Sigmoid colon (tissue), 4 donors: ENCODE results near the gene SPEN.

Experiments
- EP300 ChIP-seq, 4 donors: sonication (generic); formaldehyde crosslinking; IDR thresholded peaks; one replicate each; pipeline ENCODE4 v1.6.1; 2017; ENCODE audit warnings: antibody characterized with exemption in 4 of 4
- POLR2A ChIP-seq, 2 donors: fragments of 450-650 bp; IDR thresholded peaks; one replicate each; pipeline ENCODE4 v1.6.1; 2016; ENCODE audit warnings: antibody characterized with exemption in 2 of 2, mild to moderate bottlenecking in 2 of 2, moderate library complexity in 2 of 2
- POLR2AphosphoS5 ChIP-seq, 4 donors: sonication (generic); formaldehyde crosslinking; IDR thresholded peaks; one replicate each; pipeline ENCODE4 v1.6.1; 2017; ENCODE audit warnings: antibody characterized with exemption in 4 of 4
- TF ChIP-seq, protein P1 (sequence below), 4 experiments: fragments of 450-650 bp in 3 of 4; fragments of 200-600 bp in 1 of 4; IDR thresholded peaks; one replicate each; pipeline ENCODE4 v1.5.1; 2016 to 2019; ENCODE audit warnings: antibody characterized with exemption in 4 of 4, mild to moderate bottlenecking in 3 of 4, moderate library complexity in 2 of 4

DNA sequence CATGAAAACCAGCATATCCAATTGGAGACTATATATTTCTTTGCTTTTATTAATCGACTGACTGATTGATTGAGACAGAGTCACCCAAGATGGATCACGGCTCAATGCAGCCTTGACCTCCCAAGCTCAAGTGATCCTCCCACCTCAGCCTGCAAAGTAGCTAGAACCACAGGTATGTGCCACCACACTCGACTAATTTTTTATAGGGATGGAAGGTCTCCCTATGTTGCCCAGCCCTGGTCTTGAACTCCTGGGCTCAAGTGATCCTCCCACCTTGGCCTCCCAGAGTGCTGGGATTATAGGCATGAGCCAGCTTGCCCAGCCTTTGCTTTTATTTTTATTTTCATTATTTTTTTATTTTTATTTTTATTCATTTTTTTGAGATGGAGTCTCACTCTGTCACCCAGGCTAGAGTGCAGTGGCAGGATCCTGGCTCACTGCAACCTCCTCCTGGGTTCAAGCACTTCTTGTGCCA, 5.4 kb downstream of the SPEN start:
- TF ChIP-seq, protein P1, sequence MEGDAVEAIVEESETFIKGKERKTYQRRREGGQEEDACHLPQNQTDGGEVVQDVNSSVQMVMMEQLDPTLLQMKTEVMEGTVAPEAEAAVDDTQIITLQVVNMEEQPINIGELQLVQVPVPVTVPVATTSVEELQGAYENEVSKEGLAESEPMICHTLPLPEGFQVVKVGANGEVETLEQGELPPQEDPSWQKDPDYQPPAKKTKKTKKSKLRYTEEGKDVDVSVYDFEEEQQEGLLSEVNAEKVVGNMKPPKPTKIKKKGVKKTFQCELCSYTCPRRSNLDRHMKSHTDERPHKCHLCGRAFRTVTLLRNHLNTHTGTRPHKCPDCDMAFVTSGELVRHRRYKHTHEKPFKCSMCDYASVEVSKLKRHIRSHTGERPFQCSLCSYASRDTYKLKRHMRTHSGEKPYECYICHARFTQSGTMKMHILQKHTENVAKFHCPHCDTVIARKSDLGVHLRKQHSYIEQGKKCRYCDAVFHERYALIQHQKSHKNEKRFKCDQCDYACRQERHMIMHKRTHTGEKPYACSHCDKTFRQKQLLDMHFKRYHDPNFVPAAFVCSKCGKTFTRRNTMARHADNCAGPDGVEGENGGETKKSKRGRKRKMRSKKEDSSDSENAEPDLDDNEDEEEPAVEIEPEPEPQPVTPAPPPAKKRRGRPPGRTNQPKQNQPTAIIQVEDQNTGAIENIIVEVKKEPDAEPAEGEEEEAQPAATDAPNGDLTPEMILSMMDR (IDR thresholded peaks at IDR 0.05): no peak
- TF ChIP-seq POLR2AphosphoS5 (IDR thresholded peaks at IDR 0.05): no peak
- no peak for TF ChIP-seq POLR2A (IDR thresholded peaks at IDR 0.05)
- no peak for TF ChIP-seq EP300 (IDR thresholded peaks at IDR 0.05)
